GM19240 (cell line): ENCODE data around the gene NECAB2.

Experiments used
- DNase-seq: peaks from one replicate; pipeline ENCODE4 v3.0.0; 2011; ENCODE audit warnings: low spot score; ENCODE audit not compliant: insufficient read length

Gene NECAB2

DNA sequence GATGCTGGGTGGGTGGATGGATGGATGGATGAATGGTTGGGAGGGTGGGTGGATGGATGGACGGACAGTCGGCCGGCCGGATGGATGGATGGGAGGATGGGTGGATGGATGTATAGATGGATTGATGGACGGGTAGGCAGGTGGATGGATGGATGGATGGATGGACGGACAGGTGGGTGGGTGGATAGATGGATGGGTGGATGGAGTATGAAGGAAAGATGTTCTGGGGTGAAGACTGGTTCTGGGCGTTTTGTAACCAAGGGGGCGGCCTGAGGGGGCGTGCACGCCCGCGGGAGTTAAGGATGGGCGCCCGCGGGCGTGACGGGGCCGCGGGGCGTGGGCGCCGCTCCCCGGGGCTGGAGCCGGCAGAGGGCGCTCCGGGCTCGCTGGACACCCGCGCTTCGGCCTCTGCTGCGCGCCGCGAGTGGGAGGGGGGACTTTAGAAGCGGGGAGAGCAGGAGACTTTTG is at the start of gene NECAB2:
Gene NECAB2 (plus strand): TSS at position 407 of the 468 bp plus-strand sequence. CDS start 405 bp downstream, outside the sequence.
- DNase-seq, result peak; percentile 52

DNA sequence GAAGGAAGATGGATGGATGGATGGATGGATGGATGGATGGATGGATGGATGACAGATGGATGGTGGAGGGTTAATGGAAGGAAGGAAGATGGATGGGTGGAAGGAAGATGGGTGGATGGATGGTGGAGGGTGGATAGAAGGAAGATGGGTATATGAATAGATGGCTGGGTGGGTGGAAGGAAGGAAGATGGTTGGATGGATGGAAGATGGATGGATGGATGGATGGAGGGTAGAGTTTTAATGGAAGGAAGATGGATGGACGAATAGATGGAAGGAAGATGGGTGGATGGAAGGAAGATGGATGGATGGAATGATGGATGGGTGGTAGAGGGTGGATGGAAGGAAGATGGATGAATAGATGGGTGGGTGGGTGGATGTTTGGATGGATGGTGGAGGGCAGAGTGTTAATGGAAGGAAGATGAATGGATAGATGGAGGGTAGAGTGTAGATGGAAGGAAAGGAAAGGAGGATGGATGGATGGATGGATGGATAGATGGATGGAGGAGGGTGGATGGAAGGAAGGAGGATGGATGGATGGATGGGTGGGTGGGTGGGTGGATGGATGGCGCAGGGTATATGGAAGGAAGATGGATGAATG is 47.1 kb upstream of the NECAB2 start:
- DNase-seq, result no peak

DNA sequence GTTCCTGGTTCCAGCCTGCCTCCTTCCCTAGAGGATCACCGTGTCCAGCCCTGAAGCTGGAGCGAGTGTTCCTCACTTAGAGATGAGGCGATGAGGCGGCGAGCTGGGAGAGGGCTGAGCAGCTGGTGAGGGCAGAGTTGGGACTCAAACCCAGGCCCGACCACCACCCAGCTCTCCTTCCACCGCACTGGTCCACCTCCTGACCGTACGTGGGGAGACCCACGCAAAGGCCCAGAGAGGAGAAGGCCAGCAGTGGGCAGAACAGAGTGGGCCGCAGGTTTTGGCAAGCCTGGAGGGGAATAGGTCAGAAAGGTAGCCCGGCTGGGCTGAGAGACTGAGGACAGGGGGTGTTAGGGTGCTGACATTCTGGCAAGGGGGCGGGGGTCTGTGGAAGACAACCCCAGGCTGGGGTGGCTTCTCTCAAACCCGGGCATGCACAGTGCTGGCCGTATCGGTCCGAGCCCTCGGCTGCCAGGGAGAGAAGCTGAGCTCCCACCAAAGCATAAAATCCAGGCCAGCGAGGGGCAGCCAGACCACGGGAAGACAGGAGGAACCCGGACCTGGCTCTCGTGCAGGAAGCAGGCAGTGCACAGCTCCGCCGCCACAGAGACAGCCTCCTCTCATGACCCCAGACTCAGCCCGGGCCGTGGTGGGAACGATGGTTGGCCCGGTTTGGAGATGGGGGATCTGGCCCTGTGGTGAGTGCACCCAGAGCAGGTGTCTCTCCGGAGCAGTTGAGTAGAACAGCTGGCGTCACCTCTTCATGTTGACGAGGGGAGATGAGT is 44.3 kb upstream of the NECAB2 start:
- no peak for DNase-seq

DNA sequence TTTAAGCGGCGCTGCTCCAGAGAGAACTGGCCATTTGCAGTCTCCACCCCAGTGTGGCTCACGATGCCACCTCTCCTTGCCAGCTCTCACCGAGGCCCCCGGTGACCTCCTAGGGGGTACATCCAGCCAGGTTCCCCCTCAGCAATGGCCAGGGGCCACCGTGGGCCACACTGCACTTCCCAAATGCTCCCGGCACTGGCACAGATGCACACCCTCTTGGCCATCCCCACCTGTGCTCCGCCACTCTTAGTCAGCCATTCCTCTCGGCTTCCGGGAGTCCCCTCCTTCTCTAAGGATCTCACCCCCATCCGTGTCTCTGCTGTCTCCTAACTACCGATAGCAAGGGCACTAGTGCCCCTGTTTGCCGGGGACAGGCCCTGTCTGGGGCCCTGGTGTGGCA is 43.4 kb upstream of the NECAB2 start:
- no peak for DNase-seq

DNA sequence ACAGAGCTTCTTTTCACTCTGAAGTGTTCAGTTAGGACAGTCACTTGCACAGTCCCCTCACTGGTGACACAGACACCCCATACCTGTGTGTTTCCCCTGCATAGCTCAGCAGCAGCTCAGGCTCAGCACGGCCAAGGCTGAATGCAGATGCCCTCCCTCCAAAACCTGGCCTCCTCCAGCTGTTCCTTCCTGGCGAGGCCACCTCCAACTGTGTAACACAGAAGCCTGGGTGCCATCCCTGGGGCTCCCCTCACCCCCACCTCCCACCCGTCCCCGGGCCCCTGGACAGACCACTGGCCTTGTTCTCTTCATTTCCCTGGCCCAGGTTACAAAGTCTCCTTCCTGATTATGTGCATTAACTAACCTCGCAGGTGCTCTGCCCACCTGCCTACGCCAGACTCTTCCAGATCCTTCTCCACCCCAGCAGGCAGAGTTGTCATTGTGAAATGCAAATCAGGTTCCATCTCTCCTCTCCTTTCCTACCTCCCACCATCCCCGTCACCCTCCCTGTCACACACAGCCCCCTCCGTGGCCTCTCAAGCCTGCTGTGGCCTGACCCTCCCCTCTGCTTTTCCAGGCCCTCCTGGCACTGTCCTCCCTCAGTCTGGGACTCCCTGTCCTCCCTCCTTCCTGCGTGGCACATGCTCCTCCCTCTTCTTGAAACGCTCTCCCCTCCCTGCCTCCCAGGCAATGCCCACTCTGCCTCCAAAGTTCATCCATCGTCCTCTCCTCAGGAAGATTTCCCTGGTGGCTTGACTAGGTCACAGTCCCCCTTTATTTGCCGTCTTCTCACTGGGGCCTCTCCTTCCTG is 42.7 kb upstream of the NECAB2 start:
- DNase-seq, result no peak

DNA sequence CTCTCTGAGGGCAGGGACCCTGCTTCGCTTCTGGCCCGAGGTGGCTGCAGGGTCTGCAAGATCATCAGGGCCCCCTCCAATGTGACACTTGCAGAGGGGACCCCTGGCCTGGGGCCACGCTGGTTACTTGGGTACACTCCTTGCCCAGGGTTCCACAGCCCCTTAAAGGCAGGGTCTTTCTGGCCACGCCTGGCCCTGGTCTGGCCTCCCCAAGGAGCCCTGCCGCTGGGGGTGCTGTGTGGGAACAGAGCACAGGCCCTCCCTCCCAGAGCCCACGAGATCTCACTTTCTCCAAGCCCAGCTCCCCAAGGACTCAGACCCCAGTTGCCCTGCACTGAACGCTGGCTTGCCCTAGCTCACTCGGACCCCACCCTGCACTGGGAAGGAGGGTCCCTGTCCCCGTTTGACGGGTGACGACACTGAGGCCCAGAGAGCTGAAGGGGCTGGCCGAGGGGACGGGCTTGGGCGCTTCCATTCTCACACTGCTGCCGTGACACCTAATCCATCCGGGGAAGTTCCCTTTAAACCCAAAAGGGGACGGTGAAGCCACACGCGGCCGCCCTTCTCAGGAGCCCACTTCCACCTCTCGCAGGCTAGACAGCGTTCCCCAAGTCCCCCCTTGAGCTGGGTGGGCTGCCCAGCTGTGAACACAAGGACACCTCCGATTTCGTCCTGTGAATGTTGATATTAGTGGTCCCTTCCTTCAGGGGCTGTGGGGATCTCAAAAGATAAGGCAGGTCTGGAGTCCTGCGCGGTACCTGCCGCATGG is 41.9 kb upstream of the NECAB2 start:
- no peak for DNase-seq

DNA sequence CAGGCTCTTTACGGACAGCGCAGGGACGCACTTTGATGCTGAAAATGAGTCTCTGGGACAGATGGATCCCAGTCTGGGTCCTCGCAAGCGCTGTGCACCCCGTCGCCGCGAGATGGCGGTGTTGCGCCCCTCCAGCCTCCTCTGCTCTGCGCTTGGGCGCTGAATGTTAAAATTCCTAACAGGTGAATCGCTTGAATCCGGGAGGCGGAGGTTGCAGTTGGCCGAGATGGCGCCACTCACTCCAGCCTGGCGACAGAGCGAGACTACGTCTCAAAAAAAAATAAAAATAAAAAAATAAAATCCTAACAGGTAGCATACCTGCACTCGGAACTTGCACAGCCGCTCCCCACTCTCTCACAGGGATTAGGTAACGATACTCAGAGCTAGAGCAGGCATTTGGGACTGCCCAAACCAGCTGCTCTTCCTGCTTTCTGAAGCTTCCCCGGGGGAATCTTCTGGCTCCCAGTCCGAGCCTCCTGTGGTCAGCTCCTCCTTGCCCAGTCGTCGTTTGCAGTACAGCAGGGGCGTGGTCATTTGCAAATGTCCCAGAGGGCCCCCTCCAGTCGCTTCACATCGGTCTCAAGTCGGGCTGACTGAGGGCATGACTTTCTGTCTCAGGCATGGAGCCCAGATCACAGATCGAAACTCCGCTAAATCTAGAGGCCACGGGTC is 41.2 kb upstream of the NECAB2 start:
- DNase-seq, result peak; percentile 79

DNA sequence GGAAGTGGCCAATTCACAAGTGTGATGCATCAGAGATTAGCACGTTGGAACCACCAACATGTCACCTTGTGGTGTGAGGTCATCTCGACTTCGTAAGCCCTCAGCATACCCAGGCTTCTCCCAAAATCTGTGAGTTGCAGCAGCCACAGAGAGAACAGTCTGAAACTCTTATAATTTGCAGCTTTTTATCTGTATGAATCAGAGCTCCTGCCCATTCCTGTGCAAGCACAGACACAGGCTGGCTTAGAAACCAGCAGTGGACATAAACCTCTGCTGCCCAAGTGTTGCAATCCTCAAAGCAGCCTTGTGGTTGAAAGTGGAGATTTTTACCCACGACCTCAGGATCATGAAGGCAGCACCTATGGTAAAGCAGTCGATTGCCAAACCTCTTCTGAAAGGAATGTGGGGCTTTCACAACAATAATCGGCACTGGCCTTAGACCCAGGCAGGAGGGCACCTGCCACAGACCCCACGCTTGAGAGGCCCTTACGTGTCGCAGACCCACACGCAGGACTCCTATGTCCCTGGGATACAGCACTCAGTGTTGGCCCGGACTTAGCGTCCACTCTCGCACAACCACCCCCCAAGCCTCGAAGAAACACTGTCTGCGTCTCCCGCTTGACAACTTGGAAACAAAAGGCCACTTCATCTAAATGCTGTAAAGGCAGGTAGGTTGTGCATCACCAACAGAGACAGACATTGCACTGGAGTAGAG is 39.5 kb upstream of the NECAB2 start:
- no peak for DNase-seq

DNA sequence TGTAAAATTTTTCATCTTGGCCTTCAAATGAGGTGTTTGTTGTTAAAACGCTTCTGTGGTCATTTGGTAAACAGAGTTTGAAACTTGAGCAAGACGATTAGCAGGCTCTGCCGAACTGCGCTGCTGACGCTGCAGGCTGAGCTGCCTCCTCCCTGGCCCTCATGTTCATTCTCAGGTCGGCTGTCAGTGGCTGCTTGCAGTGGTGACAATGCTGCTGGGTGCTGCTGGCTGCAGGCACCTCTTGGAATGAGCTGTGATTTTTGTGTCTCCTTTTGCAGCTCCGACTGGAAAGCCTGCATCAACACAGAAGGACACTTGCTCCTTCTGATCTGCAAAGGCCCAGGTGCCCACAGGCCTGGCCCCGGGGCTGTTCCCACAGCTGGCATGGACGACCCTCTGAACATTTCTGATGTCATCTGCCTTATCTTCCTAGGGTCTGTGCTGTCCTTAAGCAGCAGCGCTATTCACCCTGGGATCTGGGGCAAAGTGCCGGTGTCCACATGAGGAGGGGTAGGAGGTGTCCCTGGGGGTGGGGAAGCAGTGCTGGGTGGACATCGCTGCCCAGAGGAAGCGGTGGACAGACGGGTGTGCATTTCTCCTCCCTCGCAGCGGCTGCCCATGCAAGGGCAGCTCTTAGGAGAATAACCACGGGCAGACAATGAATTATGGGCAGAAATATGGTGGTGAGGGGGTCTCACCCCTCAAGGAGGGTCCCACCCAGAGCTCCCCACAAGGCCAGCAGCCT is 38.1 kb upstream of the NECAB2 start:
- no peak for DNase-seq

DNA sequence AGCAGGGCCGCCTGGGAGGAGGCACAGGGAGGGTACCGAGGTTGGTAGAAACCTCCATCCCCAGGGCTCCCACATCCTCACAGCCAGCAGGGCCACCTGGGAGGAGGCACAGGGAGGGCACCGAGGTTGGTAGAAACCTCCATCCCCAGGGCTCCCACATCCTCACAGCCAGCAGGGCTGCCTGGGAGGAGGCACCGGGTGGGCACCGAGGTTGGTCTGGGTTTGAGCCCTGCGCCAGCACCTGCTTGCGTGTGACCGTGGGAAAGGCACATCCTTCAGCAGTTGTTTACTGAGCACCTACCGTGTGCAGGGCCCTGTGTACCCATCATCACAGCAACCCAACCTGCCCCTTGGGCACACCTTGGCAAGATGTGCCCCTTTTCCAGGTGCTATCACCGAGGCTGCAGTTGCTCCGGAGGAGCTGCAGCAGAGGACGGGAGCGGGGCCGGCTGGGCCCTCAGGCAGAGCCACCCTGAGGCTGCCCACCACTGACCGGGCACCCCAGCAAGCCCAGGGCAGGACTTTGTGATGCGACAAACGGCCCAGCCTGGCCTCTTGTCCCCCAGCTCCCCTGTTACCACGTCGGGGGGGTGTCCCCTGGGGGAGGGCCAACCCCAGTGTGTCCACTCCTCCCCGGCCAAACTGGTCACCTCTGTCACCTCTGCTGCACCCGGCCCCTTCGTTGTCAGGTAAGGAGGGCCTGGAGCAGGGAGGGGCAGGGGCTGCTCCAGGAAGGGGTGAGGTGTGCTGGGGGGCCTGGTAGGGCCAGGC is 37.1 kb upstream of the NECAB2 start:
- DNase-seq, result no peak

DNA sequence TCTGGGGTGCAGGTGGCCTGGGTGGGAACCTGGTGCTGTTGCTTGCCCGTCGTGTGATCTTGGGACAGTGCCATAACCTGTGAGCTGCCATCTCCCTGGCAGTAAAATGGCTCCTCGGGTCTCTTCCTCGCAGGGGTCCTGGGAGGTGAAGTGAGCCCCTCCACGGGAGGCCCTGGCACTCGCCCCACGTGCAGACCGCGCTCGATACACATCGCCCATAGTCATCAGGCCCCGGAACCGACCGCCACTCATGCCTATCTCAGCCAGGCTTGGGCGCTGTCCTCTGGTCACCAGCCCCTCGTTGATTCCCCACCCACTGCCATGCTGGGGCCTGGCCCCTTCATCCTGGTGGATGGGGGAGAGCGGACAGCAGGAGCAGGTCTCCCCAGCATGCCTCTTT is 36.5 kb upstream of the NECAB2 start:
- no peak for DNase-seq

DNA sequence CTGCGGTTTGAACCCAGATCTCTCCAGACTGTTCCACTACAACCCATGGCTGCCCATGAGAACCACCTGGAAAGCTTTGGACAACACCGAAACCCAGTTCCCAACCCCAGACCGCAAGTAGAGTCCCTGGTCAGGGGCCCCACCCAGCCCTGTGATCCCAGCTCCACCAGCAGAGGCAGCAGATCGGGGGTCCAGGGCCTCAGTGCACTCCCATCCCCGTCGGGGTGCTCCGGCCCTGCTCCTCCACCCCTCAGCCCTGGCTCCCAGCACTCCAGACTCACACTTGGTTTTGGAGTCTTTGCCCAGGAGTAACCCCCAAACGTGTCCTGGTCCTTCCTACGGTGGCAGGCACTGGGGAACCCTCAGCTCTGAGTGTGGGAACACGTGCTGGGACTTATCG is 35.7 kb upstream of the NECAB2 start:
- no peak for DNase-seq

DNA sequence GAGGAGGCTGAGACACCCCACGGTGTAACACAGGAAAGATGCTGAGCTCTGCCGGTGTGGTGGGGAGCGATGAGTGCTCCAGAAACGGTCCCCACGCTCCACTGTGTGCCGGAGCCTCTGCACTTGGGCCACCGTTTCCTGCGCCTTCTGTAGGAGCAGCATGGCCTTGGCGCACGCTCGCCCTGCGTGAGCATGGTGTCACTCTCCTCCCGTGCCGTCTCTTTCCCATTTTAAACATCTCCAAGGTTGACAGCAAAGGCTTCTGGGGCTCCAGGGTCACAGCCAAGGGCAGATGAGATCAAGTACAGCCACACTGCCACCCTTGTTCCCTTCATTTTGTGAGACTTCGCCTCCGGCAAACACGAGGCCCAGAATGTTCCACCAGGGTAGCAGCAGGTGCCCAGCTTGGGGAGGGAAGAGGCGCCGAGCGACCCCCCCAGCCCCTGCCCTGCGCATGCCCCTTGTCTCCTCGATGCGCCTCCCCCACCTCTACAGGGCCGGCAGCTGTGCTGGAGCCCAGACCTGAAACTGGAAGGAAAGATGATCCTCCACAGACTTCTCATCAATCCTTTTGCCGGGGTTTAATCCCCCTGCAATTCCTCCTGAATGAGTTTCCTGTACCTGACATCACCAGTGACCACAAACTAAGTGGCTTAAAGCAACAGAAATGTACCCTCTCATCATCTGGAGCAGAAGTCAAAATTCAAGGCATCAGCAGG is 34.9 kb upstream of the NECAB2 start:
- no peak for DNase-seq

DNA sequence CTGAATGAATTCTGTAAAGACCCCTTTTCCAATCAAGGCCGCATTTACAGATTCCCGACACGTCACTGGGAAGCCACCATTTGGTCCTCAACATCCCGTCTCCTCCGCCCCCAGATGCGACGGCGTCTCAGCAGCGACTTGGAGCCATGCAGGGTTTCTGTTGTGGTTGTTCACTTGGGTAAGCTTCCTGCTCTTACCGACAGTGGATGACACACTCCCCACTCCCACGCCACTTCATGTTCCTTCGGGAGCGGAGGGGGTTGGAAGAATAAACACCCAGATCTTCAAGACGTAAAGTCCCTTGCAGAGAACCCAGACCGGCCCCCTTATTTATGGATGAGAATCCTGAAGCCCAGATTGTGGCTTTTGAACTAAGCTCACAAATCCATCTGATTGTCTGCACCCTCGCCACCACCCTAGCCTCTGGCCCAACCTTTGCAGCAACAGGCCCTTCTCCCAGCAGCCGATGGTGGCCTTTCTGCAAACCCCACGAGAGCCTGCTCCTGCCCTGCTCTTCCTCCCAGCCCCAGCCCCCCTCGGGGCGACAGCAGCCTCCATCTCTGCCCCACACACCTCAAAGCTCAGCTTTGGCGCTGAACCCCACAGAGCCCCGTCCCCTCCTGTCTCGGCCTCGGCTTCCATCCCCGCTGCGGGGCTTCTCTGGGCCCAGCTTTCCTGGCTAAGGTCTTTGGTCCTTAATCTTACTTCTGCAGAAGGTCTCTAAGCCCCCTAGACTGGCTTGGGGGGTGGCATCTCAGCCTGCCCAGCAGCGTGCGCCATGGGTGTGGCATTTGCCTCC is 34.0 kb upstream of the NECAB2 start:
- DNase-seq, result no peak

DNA sequence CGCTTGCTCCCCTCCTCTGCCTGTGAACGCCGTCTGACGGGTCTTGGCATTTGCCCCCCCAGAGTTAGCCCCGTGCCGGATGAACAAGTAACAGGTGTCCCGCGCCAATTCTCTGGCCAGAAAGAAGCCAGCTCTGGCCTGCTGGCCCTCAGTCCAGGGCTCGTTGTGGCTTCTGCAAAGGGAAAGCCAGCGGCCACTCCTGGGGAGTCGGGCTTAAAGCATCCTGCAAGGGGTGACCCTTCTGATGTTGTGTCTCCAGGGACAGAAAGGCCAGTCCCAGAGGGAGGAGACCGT is 33.4 kb upstream of the NECAB2 start:
- no peak for DNase-seq

DNA sequence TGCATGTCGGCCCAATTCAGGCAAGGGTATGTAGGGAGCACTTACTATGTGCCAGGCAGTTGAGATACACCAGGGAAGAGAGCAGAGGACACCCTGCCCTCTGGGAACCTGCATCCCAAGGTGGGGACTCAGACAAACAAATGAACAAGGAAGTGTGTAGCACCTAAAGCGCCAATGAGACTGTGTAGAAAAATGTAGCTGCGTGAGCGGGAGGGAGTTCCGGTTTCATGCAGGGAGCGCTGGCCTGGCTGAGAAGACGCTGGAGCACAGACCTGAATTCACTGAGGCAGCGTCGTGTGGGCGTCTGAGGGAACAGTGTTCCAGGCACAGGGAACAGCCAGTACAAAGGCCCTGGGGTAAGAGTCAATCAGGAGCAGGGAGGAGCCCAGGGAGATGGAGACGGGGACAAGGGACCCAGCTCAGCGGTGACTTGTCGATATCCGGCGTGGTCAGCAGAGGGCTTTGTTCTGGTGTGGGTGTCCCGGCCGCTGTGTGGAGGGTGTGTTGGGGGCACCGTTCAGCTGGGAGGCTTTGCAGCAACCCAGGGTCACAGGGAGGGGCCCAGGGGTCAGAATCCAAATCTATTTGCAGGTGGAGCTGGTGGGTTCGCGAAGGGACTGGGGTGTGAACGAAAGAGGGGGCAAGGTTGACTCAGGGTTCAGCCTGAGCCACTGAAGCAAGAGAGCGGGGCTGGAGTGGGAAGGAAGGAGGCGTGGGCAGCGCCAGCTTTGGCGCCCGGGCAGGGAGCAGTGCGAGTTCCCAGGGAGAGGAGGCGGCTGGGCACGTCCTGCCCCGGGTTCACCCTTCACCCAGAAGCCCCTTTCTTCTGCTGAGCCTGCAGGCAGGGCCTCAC is 32.8 kb upstream of the NECAB2 start:
- DNase-seq, result no peak

DNA sequence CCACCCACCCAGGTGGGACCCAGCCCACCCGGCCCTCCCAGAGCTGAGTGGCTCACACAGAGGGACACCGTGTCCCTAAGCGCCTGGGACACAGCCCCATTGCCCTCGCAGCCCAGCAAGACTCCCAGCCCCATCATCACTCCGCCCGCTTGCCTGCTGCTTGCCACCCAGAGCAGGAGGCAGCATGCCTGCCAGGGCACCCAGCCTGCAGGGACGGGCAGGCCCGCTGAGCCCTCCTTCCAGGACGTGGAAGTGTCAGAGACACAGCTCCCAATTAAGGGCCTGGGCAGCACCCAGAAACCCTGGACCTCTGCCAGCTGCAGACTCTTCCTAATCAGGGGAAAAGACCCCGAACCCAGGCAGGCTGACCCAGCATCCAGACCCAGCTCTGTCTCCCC is 32.2 kb upstream of the NECAB2 start:
- DNase-seq, result no peak
